Lower leg skin (tissue), 4 donors: ENCODE measurements around the gene JPH4. TPM values are rescaled to one million over a fixed set of nuclear protein-coding genes. Genes with fewer than 3 reads are reported as not detected.

Experiments used
- DNase-seq, 2 donors: peaks; one replicate each; pipeline ENCODE4 v3.0.0-alpha.2; 2019; ENCODE audit warnings: low spot score in 2 of 2
- H3K4me3 ChIP-seq: fragments of 200-600 bp; sonication (generic); 2 replicates; pipeline ENCODE4 v1.5.1; 2017; ENCODE audit warnings: mild to moderate bottlenecking, low read depth; ENCODE audit not compliant: poor library complexity, severe bottlenecking
- POLR2A ChIP-seq, 2 donors: fragments of 450-650 bp; IDR thresholded peaks; one replicate each; pipeline ENCODE4 v1.6.1; 2016 to 2017; ENCODE audit warnings: antibody characterized with exemption in 2 of 2, mild to moderate bottlenecking in 1 of 2, moderate library complexity in 1 of 2
- WGBS, 2 donors: methylation state at CpG; one replicate each; pipeline ENCODE4 v1.1.5; 2018; 5-methylcytosine and 5-hydroxymethylcytosine counted together
- intact Hi-C: fragments of 100-400 bp; cut with DNase I; formaldehyde crosslinking; loops from one replicate; pipeline ENCODE4 v1.15.0; 2023; ENCODE audit warnings: low total_unique reads
- total RNA-seq, 4 donors: library from RNA; depleted of rRNA; stranded (reverse); fragments of >200 nt; gene quantifications; one replicate each; pipeline ENCODE4 v1.1.0, GENCODE V29; 2016
- TF ChIP-seq, protein P1 (sequence below), 3 donors: fragments of 450-650 bp; IDR thresholded peaks; one replicate each; pipeline ENCODE4 v1.5.1; 2016; ENCODE audit warnings: antibody characterized with exemption in 3 of 3, mild to moderate bottlenecking in 3 of 3, moderate library complexity in 2 of 3

JPH4 gene
- total RNA-seq, 4 donors from 2014 or later, result 0.34 to 3.6 (median 1.4) TPM

DNA sequence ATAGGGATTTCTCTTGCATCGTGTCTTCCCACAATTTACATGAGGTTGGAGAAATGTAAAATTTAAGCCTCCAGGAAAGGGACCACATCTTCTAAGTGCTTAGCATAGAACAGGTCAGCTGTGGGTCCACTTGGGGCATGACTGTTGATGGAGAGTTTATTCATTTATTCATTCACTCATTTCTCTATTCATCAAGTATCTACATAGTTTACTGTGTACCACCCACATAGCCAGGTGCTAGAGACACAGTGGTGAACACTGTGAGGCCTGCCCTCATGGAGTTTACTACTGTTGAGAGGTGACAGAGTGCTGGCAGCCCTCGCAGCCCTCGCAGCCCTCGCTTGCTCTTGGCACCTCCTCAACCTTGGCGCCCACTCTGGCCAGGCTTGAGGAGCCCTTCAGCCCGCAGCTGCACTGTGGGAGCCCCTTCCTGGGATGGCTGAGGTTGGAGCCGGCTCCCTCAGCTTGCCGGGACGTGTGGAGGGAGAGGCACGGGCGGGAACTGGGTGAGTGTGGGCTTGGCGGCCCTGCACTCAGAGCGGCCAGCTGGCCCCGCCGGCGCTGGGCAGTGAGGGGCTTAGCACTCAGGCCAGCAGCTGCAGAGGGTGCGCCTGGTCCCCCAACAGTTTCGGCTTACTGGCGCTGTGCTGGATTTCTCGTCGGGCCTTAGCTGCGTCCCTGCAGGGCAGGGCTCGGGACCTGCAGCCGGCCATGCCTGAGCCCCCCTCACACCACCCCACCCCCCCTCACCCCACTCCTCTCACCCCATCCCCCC lies 1.7 kb upstream of the JPH4 start:
- DNase-seq, result peak in 1 of 2 donors; percentile 32
- WGBS, 2 donors, result 89 to 90% methylated on average over 20 to 24 of the region's 24 CpGs
- H3K4me3 ChIP-seq, result no peak overlapping the region
- intact Hi-C loops, result no loop called here
- no peak for TF ChIP-seq POLR2A (IDR thresholded peaks at IDR 0.05)
- TF ChIP-seq, protein P1, sequence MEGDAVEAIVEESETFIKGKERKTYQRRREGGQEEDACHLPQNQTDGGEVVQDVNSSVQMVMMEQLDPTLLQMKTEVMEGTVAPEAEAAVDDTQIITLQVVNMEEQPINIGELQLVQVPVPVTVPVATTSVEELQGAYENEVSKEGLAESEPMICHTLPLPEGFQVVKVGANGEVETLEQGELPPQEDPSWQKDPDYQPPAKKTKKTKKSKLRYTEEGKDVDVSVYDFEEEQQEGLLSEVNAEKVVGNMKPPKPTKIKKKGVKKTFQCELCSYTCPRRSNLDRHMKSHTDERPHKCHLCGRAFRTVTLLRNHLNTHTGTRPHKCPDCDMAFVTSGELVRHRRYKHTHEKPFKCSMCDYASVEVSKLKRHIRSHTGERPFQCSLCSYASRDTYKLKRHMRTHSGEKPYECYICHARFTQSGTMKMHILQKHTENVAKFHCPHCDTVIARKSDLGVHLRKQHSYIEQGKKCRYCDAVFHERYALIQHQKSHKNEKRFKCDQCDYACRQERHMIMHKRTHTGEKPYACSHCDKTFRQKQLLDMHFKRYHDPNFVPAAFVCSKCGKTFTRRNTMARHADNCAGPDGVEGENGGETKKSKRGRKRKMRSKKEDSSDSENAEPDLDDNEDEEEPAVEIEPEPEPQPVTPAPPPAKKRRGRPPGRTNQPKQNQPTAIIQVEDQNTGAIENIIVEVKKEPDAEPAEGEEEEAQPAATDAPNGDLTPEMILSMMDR (IDR thresholded peaks at IDR 0.05), result no peak

DNA sequence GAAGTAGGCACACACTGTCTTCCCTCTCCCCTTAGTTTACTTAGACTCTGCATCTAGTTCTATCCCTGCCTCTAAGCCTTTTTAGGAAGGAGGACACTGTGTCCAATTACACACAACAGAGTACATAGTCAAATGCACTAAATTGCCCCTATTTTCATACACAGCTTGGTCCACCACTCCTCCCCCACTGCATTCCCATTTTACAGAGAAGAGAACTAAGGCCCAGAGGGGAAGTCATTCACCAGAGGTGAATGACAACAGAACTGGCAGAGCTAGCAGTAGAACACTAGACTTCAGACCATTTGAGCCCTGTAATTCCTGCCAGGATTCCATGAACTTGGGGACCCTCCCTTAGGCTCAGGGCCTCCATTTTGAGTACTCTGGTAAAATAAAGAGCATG lies 1.1 kb upstream of the JPH4 start:
- no peak for TF ChIP-seq POLR2A (IDR thresholded peaks at IDR 0.05)
- TF ChIP-seq, protein P1 (IDR thresholded peaks at IDR 0.05), result no peak
- intact Hi-C loops, result no loop called here
- DNase-seq, result no peak
- H3K4me3 ChIP-seq, result no peak overlapping the region

DNA sequence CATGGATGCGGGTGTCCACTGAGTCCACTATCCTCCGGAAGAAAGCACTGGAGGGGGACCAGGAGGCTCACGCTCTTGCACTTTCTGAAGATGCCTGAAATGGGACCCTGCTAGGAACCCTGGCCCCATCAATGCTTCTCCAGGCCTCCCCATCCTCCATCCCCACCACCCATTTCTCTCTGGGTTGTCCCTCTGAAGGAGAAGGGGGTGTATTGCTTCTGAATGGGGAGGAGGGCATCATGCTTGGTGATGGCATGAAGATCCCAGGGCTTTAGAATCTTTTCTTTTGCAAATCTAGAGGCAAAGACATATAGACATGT lies 681 bp upstream of the JPH4 start:
- TF ChIP-seq, protein P1 (IDR thresholded peaks at IDR 0.05), result no peak
- no peak for TF ChIP-seq POLR2A (IDR thresholded peaks at IDR 0.05)
- peak in 1 of 2 donors; percentile 50 for DNase-seq
- intact Hi-C loops, result no loop called here
- no peak overlapping the region for H3K4me3 ChIP-seq
- 56 to 67% methylated on average over 3 of the region's 3 CpGs for WGBS, 2 donors

DNA sequence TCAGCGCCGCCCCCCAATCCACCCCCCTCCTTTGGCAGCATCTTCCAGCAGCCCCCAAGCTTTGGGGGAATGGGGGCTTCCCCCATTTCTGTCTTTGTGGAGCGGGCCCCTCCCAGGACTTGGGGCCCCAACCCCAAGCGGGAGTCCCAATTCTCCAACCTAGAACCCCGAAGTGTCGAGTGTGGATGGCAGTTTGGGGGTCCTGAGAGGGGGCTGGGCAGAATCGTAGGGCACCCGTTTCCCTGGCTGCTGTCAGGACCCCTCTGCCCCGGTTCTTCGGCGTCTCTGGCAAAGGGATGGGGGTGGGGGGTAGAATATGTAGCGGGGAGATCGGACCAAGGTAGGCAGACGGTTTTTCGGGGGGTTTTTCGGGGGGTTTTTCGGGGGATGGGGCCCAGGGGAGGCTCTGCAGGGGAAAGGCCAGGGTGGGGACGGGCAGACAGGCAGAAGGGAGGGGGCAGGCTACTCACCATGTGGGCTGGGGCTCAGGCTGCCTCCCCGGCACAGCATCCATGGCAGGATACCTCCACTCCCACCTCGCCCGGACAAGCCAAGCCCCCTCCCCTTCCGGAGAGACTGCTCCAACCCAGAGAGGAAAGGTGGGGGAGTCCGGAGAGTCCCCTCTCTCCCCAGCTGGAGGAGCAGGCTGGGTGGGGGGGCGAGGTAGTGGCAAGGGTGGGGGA lies 739 bp downstream of the JPH4 start:
- DNase-seq, result peak in 1 of 2 donors; percentile 42
- H3K4me3 ChIP-seq, result no peak overlapping the region
- intact Hi-C loops, result no loop called here
- no peak for TF ChIP-seq POLR2A (IDR thresholded peaks at IDR 0.05)
- TF ChIP-seq, protein P1 (IDR thresholded peaks at IDR 0.05), result no peak
- WGBS, 2 donors, result 2% methylated on average over 22 to 24 of the region's 24 CpGs

DNA sequence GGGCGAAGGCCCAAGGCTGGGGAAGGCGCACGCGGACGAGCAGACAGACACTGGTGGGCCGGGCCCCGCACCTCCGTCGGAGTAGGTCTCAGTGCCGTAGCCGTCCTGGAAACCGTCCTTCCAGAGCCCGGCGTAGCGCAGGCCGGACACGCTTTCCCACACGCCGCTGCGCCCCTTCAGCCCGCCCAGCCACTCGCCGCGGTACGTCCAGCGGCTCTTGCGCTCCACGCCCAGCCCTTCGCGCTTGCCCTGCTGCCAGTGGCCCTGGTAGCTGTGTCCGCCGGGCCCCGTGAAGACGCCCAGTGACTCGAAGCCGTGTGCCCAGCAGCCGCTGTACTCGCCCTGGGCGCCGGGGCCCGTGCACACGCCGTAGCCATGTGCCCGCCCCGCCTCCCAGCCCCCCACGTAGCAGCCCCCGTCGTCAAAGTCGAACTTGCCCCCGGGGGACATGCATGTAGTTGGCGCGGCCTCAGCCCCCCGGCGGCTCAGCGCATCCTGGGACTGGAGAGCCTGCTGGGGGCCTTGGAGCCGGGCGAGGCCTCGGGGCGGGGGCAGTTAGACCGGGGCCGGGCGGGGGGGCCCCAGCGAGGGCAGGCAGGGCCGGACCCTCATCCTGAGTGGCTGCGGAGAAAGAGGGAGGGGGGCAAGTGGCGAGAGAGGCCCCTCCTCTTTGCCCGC lies 1.4 kb downstream of the JPH4 start:
- TF ChIP-seq, protein P1 (IDR thresholded peaks at IDR 0.05), result no peak
- no peak for TF ChIP-seq POLR2A (IDR thresholded peaks at IDR 0.05)
- WGBS, 2 donors, result 3% methylated on average over 52 to 56 of the region's 67 CpGs
- peak in 1 of 2 donors; percentile 85 for DNase-seq
- intact Hi-C loops, result no loop called here
- H3K4me3 ChIP-seq, result no peak overlapping the region
